Activated CD4-positive, alpha-beta T cell treated with anti-CD3 and anti-CD28 coated beads, Interleukin-2, Interleukin-6, amounts not matched to agents 100 ng/mL and 50 ng/mL, durations not matched to agents 16 hours and 8 hours (primary cell): ENCODE measurements around the gene NUDT14.

Experiments used
- DNase-seq: peaks from one replicate; pipeline ENCODE4 v3.0.0-alpha.2; 2020

Gene NUDT14

DNA sequence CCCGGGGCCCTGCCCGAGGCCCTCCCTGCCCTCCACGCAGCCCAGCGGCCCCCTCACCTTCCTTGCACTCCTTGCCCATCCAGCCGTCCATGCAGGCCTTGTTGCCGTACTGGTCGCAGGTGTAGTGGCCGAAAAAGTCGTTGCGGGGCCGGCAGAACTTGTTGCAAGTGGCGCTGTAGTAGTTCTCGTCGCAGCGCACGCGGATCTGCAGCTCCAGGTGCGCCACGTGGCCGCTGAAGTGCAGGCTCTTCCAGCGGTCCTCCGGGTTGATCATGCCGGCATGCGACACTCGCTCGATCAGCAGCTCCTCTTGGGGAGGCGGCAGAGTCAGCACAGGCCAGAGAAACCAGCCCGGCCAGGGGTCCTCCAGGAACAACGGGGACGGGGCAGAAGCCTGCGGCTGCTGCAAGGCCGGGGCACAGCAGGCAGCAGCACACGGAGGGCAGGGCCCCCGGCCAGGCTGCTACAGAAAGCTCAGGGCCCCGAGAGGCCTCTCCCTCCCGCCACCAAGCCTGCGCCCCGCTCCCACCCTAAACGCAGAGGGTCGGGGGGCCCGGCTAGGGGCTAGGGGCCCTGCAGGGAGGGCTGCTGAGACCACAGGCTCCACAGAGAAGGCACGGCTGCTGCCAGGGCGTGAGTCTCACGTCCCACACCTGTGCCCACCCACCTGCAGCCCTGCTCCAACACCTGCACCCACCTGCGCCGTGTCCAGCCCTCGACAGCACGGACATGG is 25.3 kb downstream of the NUDT14 start:
- no peak for DNase-seq

DNA sequence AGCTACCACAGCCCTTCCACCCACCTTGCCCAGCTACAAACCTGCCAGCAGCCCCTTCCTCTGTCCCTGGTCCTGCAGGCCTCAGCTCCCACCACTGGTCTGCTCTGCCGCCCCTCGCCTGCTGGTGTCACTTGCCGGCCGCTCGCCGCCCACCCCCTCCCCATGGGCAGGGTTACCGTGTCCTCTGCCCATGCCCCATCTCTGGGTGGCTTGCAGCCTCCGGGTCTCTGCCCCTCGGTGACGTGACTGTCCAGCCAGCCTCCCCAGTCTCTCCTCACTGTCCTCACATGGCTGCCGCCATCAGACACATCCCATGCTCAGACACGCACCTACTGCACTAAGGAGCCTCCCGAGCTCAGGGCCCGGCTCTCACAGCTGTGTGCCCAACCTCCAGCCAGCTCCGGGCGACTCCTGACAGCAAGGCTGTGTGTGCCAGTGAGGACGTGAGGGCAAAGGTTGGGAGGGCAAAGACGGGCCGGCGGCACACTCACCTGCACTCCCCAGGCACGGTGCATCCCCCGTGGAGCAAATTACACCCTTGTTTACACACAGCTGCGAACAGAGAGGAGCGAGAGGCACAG is 26.0 kb downstream of the NUDT14 start:
- no peak for DNase-seq

DNA sequence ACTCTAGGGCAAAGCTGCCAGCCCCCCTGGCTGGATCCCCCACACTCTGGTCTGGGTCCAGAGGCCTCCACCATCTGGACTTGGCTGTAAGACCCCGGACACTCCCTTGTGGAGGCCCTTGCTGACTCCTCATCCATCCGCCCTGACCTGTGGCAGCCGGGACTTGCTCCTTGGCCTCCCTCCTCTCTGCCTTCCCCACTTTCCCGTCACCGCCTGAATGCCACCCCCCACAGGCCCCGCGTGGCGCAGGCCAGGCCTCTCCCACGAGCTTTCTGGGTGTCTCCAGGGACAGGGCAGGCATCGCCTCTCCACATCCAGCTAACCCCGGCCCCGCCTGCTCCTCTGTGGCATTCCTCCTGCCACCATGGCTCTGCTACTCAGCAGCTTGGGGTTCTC is 26.6 kb downstream of the NUDT14 start:
- DNase-seq: no peak

DNA sequence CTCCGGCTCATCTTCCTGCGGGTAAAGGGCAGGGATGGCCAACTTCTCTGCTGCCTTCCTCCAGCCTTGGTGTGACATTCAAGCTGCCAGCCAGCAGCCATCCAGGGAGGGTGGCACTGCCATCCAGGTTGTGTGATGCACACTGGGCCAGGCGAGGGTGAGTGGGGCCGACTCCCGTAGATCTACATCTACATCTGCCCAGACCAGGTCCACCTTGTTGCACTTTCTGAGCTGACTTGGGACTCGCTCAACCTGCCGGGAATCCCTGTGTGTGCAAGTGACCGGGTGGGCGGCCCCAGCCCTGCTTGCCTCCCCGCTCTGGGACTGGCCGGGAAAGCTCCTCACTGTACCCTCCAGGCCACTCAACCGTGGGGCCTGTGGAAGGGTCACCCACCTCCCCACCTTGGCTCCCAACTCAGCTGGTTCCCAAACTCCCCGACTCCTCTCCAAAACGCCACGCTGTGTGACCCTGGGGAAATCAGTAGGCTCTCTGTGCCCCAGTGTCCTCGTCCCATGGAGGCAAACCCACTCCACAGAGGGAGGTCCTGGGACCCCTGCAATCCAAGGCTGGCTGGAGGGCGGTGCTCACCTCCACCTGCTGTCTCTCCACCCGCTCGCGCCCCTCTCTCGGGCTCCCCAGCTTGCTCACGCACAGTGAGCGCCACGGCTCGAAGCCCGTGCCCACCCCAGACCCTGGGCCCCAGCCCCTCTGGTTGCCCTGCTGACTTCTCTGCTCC is 27.2 kb downstream of the NUDT14 start:
- DNase-seq: no peak

DNA sequence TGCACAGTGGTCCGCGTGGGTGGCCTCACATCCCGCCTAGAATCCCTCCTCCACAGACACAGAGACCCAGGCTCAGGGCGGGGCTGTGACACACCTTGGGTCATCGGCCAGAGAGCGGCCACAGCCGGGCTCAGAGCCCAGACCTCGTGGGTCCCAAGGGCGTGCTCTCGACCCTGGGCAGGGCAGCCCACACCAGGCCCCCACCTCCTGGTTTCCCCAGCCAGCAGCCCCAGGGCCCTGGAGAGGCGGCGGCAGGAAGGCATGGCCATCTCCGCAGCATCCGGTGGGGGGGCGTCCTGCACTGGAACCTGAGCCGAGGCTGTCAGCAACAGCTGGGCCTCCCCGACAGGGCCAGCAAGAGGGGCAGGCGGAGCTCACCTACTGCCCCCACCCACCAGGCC is 27.8 kb downstream of the NUDT14 start:
- DNase-seq: no peak

DNA sequence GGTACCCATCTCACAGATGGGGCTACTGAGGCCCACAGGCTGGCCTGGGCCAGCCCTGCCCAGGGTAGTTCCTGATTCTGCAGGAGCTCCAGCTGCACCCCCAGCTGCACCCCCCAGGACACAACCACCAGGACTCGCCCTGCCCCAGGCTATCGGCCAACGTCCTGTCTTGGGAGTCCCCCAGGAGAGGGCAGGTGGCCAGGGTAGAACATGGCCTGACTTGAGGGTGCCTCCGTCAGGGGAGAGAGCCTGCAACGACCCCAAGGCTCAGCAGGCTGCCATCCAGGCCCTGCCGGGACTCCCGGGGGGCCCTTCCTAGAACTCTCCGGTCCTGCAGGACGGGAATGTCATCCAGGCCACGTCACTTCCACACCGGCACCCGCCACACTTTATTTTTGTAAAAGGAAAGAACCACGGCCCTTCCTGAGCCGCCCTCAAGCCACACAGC is 28.3 kb downstream of the NUDT14 start:
- no peak for DNase-seq

DNA sequence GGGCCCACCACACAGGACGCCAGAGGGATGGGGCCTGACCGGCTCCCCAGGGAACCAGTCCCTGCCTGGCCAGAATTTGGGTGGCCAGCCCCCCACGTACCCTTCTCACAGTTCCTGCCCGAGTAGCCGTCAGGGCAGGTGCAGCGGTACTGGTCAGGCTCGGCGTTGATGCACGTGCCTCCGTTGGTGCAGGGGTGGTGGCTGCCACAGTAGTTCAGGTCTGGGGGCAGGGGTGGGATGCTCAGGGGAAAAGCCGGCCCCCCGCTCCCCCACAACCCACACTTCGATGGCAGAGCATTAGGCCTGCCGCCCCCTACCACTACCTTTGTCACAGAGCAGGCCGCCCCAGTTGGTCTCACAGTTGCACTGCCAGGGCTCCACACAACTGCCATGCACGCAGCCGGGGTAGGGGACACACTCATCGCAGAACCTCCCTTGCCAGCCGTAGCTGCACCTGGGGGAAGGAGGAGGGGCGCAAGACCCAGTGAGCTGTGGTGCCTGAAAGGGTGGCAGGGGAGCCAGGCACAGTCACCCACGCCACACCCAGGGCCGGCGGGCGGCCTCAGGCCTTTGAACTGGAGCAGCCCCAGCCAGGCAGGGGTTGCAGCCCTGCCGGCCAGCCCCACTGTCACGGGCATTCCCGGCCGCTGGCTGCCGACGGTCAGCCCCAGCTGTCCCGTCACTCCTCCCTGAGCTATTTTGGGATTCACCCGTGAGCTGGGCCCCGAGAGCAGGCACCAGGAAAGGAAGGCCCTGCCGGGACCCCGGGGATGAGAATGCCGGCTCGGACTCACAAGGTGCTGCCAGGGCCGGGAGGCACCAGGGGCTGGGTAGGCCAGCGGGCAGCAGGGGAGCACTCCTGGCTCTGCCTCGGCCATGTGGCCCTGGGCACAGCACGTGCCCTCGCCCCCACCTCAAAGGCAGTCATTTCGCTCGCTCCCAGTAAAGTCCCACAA is 29.0 kb downstream of the NUDT14 start:
- DNase-seq: no peak

DNA sequence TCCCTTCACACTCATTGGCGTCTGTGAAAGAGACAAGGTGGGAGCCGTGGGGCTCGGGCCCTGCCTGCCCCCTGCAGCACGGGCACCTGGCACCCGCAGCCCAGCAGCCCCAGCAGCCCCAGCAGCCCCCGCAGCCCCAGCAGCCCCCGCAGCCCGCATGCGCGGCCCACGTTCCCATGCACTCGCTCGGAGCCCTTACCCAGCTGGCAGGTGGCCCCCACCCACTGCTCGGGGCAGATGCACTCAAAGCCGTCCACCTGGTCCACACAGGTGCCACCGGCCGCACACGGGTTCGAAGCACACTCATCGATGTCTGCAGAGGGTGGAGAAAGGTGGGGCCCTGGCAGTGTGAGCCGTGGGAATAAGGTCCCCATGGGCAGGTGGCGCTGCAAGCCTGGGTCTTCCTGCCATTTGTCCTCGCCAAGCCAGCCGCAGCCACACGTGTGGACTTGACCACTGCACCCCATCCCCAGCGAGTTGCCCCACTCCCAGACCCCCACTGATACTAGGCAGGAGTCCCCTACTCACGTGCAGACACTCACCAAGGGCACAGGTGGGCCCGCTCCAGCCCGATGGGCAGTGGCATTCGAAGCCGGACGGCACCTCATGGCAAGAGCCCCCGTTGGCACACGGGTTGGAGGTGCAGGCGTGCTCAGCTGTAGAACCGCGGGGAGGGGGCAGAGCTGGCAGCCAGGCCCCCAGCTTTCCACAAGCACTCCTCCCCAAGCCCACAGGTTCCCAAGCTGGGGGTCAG is 29.9 kb downstream of the NUDT14 start:
- no peak for DNase-seq

DNA sequence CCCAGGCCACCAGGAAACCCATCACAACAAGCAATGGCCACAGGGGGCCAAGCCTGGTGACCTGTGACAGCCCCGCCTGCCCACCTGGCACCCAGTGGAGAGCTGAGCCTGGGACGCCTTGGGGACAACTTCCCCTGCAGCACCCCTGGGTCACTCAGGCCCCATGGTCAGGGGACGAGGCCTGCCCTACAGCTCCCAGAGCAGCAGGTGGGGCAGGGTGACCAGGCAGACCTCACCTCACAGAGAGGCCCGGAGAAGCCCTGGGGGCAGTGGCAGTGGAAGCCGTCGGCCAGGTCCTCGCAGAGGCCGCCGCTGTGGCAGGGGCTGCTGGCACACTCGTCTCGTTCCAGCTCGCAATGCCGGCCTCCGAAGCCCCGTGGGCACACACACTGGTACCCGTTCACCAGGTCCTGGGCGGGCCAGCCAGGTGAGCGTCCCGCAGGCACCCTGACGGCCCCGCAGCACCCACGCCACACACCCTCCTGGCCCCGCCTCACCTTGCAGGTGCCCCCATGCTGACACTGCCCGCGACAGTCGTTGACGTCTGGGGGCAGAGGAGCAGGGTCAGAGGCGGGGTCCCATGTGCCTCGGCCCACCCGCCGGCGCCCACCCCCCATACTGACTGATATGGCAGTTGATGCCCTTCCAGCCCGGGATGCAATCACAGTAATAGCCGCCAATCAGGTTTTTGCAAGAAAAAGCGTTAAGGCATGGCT is 30.6 kb downstream of the NUDT14 start:
- no peak for DNase-seq

DNA sequence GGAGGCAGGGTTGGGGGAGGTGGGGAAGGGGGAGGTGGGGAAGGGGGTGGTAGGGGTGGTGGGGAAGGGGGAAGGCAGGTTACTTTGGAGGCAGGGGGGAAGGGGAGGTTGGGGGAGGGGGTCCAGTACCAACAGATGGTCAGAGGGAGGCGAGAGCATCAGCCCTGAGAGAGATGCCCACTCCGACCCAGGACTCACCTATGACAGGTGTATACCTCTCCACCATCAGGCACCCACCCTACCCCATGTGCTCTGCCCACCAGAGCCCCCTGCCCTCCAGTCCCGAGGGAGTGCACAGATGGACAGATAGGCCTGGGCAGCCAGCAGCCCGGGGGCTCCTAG is 31.1 kb downstream of the NUDT14 start:
- no peak for DNase-seq

DNA sequence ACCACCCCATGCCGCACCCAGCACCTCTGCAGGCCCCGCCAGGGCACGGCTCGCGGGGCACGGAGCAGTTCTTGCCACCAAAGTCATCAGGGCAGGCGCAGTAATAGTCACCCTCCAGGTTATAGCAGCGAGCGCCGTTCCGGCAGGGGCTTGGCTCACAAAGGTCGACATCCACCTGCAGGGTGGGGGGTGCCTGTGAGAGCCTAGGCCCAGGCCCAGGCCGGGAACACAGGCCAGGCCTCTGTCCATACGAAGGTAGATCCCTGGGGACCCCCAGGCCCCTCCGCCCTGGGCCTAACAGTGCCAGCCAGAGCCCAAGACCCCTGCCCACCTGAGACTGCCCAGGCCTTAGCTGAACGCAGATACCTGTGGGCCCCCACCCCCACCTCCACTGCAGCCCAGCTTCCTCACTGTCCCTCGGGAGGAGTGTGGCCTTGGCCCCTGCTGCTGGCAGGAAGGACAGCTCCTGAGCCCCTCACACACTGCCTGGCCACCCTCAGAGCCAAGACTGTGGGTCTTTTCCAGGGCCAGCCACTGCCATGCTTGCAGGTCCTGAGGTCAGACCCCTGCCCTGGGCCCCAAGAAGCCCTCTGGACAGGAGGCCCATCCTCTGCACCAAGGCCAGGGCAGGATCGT is 31.8 kb downstream of the NUDT14 start:
- no peak for DNase-seq

DNA sequence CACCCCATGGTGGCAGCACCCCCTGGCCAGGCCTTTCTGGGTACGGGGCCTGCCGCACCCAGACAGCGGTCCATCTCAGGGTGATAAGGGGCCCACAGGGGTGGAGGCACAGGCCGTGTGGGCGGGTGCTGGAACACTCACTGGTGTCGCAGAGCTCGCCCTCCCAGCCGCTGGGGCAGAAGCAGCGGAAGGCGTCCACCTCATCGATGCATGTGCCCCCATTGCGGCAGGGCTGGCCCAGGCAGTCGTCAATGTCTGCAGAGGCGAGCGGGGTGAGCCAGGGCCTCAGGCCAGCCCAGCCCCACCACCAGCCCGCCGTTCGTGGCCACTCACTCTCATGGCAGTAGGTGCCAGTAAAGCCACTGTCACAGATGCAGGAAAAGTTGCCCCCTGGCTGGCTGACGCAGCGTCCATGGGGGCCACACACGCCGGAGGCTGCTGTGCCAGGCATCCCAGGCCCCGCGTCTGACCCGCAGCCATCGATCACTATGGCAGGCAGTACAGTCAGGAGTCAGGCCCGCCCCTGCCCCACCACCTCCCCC is 32.4 kb downstream of the NUDT14 start:
- DNase-seq: no peak

DNA sequence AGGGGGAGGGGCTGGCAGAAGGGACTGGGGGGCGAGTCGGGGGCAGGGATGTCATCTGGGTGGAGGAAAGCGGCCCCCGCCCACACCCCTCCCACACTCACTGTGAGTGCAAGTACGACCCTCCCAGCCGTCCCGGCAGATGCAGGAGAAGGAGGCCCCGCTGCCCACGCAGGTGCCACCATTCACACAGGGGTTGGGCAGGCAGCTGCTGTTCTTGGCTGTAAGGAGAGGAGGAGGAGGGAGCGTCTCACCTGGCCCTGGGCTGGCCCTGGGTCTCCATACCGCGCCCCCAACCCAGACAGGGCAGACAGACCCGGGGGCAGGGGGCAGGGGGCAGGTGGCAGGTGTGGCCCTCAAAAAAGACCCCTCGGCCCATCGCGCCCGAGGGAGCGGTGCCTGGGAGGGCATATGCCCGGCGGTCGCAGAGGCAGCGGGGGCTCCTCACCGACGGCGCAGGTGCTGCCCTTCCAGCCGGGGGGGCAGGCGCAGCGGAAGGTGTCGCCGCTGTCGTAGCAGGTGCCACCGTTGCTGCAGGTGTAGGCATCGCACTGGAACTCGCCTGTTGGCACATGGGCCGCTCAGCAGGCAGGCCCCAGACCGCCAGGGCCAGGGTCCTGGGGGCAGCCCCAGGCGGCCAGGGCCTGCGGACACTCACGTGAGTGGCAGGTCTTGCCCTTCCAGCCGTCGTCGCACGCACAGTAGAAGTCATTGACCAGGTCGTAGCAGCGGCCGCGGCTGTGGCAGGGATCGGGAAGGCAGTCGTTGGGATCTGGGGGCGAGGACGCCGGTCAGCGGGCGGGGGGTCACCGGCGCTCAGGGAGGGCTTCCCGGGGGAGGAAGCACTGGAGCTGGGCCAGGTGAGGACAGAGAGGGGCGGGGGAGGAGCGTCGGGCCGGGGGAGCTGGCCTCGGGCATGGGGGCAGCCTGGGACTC is 33.2 kb downstream of the NUDT14 start:
- no peak for DNase-seq

DNA sequence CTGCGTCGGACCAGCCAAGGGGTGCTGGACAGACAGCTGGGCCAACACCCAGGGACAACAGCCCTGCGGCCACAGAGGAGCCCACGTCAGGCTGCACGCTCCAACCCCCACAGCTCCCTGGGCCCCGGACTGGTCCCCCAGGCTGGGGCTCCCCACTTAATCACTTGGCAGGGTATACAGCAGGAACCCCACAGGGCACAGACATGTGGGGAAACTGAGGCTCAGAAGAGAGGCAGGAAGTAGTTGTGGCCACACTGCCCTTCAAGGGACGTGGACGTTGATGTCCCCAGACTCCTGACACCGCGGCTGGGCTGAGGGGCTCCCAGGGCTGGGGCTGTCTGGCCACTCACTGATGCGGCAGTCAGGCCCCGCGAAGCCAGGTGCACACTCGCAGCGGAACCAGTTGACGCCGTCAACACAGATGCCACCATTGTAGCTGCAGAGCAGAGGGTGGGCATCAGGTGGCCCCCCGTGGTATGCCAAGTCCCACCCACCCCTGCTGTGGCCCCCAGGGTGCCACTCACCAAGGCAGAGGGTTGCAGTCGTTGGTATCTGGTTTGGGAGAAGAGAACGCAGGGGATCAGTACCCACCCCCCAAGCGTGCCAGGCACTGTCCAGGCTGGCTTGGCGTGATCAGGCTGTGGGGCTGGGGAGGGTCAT is 34.0 kb downstream of the NUDT14 start:
- no peak for DNase-seq

DNA sequence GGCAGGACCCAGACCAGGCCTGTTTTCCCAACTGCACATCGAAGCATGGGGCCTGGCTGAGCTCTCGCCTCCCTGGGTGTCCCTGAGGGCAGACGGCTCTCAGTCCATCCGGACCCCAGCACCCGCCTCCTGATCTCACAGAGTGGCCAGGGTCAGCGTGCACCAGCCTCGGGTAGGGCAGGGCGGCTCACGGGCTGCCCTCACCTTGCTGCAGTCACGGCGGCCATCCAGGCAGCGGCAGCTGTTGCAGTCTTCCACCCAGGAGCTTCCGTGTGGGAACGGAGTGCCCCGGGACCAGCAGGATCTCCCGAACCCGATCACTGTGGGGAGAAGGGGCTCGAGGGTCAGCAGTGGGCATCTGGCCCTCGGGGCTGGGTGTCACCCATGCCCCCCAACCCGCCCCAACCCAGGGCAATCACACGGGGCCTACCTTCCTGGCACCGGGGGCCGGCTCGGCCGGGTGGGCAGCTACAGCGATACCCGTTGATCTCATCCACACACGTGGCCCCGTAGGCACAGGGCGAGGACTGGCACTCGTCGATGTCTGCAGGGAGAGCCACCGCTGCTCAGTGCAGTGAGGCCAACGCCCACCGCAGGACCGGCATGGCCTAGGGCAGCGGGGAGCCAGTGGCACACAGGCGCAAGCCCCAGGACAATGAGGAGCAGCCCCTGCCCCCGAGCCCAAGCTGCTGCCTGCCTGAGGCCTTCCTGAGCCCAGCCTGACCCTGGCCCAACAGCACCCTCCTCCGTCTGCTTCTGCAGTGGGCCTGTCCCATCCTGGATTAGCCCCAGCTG is 34.7 kb downstream of the NUDT14 start:
- DNase-seq: no peak

DNA sequence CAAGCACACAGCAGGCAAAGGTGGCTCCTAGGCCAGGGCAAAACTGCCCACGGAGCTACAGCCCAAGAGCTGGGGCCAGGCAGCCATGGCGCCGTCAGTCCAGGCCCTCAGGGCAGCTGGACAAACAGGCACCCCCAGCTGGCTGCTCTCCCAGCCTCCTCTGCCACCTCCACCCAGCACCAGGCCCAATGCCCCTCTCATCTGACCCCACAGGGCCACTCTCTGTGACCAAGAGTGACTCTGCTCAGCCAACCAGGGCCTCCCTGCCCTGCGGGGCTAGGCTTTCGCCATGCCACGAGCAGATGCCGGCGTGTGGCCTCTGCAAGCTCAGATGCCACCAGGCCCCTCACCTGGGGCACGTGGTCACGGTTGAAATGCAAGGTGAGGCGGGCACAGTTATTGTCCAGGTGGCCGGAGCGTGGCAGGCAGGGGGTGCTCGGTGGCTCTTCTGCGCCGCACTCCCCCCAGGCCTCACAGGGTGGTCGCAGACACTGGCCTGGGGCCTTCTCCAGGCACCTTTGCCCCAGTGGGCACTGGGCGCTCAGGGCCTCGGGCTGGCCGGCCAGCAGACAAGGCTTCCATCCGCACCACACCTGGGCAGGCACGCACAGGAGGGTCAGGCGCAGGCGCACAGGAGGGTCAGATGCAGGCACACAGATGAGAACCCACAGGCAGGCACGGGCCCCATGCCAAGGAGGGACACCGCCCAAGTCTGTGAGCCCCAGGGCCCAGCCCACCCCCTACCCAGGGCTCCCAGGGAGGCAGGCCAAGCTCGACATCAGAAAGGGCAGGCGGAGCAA is 35.5 kb downstream of the NUDT14 start:
- no peak for DNase-seq

DNA sequence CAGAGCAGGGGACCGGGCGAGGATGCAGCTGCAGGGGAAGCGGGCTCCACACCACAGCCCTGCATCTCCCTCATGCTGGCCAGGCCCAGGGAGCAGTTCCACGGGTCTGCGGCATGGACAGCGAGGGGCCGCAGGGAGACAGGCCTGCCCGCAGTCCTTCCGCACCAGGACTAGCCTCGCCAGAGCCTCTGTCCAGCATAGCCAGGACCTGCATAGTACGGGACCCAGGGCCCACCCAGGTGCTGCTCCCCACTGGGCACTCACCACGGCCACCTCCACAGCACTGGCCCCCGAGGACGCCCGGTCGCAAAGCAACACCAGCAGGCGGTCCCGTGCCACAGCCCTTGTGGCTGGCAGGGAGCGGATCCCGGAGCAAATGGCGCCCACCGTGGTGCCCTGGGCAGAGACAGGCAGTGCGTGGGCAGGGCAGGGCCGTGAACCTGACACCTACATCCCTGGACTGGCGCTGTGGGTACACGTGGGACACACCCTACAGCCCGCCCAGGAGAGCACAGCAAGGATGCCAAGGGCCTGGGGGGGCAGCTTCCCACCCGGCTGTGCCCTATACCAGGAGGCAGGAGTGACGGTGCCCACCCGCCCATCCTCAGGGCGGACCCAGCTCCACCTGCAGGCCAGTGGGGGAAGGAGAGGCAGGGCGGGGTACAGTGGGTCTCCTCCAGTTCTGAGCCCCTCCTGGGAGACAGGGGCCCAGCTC is 36.3 kb downstream of the NUDT14 start:
- no peak for DNase-seq
